Measurements from ENCODE around the gene ZSCAN4.

GRCh38 chr19:57701625-57702024 lies 32.9 kb downstream of the ZSCAN4 start:
- TF ChIP-seq POLR2A (IDR thresholded peaks at IDR 0.05) (no peak), POLR2AphosphoS5 (IDR thresholded peaks at IDR 0.05) (no peak), CTCF (IDR thresholded peaks at IDR 0.05 in 8 of 11, conservative IDR thresholded peaks at IDR 0.05 in 3 of 11) (no peak)

All from spleen (tissue), 7 donors.